Endothelial cell of umbilical vein (primary cell): ENCODE results near the gene EMP2. TPM values are rescaled to one million over a fixed set of nuclear protein-coding genes. Genes with fewer than 3 reads are reported as not detected.

Experiments
- BruUV-seq: library from RNA; stranded (reverse); fragments of 400-500 nt; replicated peaks from 2 replicates; lab custom pipeline; 2021; lab: Mats Ljungman, UMichigan
- CTCF ChIA-PET: fragments of 300-600, 350-600 bp; sonication (Branson Sonifier 250); formaldehyde crosslinking; loops from one replicate; lab custom pipeline; 2021; ENCODE audit warnings: antibody characterized with exemption, inconsistent platforms; lab: Charles Lee
- POLR2A ChIA-PET: fragments of 300-600, 350-600 bp; sonication (Branson Sonifier 250); formaldehyde crosslinking; loops from one replicate; lab custom pipeline; 2021; ENCODE audit warnings: antibody characterized with exemption, inconsistent platforms; lab: Charles Lee
- DNase-seq: peaks from one replicate; pipeline ENCODE4 v3.0.0-alpha.2; 2011; ENCODE audit warnings: low read depth, low spot score
- FAIRE-seq: peaks from 2 replicates; lab custom pipeline; 2011; peaks lifted over from hg19 to GRCh38; lab: Jason Lieb, UNC
- H2AFZ ChIP-seq: 2 replicates; pipeline ENCODE4 v1.6.0; 2012; ENCODE audit warnings: low read depth, low read length, control low read depth, inconsistent platforms
- H3K27ac ChIP-seq: 2 replicates; pipeline ENCODE4 v1.5.1; 2011; ENCODE audit warnings: low read depth, mild to moderate bottlenecking, control low read depth, low read length, moderate library complexity; ENCODE audit not compliant: insufficient read depth
- H3K27me3 ChIP-seq, 2 experiments: 2 replicates each; pipeline versions ENCODE4 v1.6.0 to v1.6.1; 2011; ENCODE audit warnings: low read length in 2 of 2, mixed read lengths in 1 of 2; ENCODE audit not compliant: control insufficient read depth in 2 of 2, insufficient read depth in 2 of 2
- H3K36me3 ChIP-seq, 2 experiments: 2 replicates in 1 of 2; 3 replicates in 1 of 2; pipeline ENCODE4 v1.5.1; 2011; ENCODE audit warnings: low read length in 2 of 2, mild to moderate bottlenecking in 1 of 2, moderate library complexity in 1 of 2; ENCODE audit not compliant: control insufficient read depth in 2 of 2, insufficient read depth in 2 of 2; ENCODE audit errors: extremely low read depth in 1 of 2
- H3K4me1 ChIP-seq: 3 replicates; pipeline ENCODE4 v1.5.1; 2011; ENCODE audit warnings: mild to moderate bottlenecking, low read length; ENCODE audit not compliant: control insufficient read depth, insufficient read depth; ENCODE audit errors: extremely low read depth
- H3K4me2 ChIP-seq: 2 replicates; pipeline ENCODE4 v1.6.1; 2011; ENCODE audit warnings: low read length, control low read depth, mixed read lengths; ENCODE audit not compliant: insufficient read depth
- H3K4me3 ChIP-seq, 3 experiments: fragments of 200-600 bp in 1 of 3; sonication (generic), shearing (Covaris generic) in 1 of 3; replicated peaks in 1 of 3; 2 replicates each; pipeline ENCODE4 v1.5.1; 2011 to 2016; ENCODE audit warnings: control low read depth in 3 of 3, low read length in 3 of 3, mild to moderate bottlenecking in 2 of 3, inconsistent platforms in 1 of 3, low read depth in 1 of 3, moderate library complexity in 1 of 3; ENCODE audit not compliant: insufficient read depth in 1 of 3
- H3K79me2 ChIP-seq: 2 replicates; pipeline ENCODE4 v1.6.0; 2012; ENCODE audit warnings: low read length, inconsistent platforms; ENCODE audit not compliant: control insufficient read depth, insufficient read depth
- H3K9ac ChIP-seq: replicated peaks from 2 replicates; pipeline ENCODE3; 2011; ENCODE audit warnings: low read length, control low read depth; ENCODE audit not compliant: insufficient read depth; ENCODE audit errors: extremely low read depth
- H3K9me1 ChIP-seq: replicated peaks from 3 replicates; pipeline ENCODE4 v1.6.0; 2011; ENCODE audit warnings: mild to moderate bottlenecking, low read length; ENCODE audit not compliant: control insufficient read depth, insufficient read depth; ENCODE audit errors: extremely low read depth
- H3K9me3 ChIP-seq: replicated peaks from 2 replicates; pipeline ENCODE4 v1.5.1; 2012; ENCODE audit warnings: low read length, inconsistent platforms; ENCODE audit not compliant: control insufficient read depth, insufficient read depth
- H4K20me1 ChIP-seq: replicated peaks from 2 replicates; pipeline ENCODE3; 2011; ENCODE audit warnings: mild to moderate bottlenecking, low read length; ENCODE audit not compliant: control insufficient read depth, insufficient read depth; ENCODE audit errors: extremely low read depth
- CTCF ChIP-seq, 2 donors: IDR thresholded peaks; 1 replicate in 1 of 2; 2 replicates in 1 of 2; pipeline ENCODE4 v1.5.1; 2011; ENCODE audit warnings: low read length in 2 of 2, mild to moderate bottlenecking in 2 of 2, moderate library complexity in 2 of 2, control low read depth in 1 of 2, inconsistent platforms in 1 of 2, low read depth in 1 of 2; ENCODE audit not compliant: insufficient read depth in 1 of 2; ENCODE audit errors: extremely low read depth in 1 of 2
- EZH2 ChIP-seq: IDR thresholded peaks from 2 replicates; pipeline ENCODE4 v1.6.1; 2012; ENCODE audit warnings: borderline replicate concordance, low read depth, mild to moderate bottlenecking, moderate library complexity, low read length, inconsistent platforms; ENCODE audit not compliant: severe bottlenecking
- FOS ChIP-seq: IDR thresholded peaks from 2 replicates; pipeline ENCODE4 v1.6.1; 2011; ENCODE audit warnings: mild to moderate bottlenecking, low read length, moderate library complexity, borderline replicate concordance; ENCODE audit not compliant: insufficient read depth
- GATA2 ChIP-seq: IDR thresholded peaks from 2 replicates; pipeline ENCODE4 v1.7.0; 2011; ENCODE audit warnings: low read depth, mild to moderate bottlenecking, moderate library complexity, mixed read lengths, low read length; ENCODE audit not compliant: insufficient read length, insufficient read depth
- JUN ChIP-seq: IDR thresholded peaks from 2 replicates; pipeline ENCODE4 v1.6.1; 2011; ENCODE audit warnings: borderline replicate concordance, low read depth; ENCODE audit not compliant: insufficient read length, insufficient read depth
- MYC ChIP-seq: IDR thresholded peaks from one replicate; pipeline ENCODE4 v1.6.1; 2011; ENCODE audit warnings: mild to moderate bottlenecking, low read depth, low read length
- POLR2A ChIP-seq: IDR thresholded peaks from 2 replicates; pipeline ENCODE4 v1.6.1; 2012; ENCODE audit warnings: low read depth, mild to moderate bottlenecking, control low read depth, low read length
- POLR2AphosphoS5 ChIP-seq: IDR thresholded peaks from 2 replicates; pipeline ENCODE4 v1.6.1; 2012; ENCODE audit warnings: low read depth, mild to moderate bottlenecking, control low read depth, low read length, moderate library complexity; ENCODE audit not compliant: insufficient read depth
- dilution Hi-C: fragments of 300-500 bp; cut with MboI; formaldehyde crosslinking; loops from one replicate; pipeline ENCODE4 v1.15.0; 2019; ENCODE audit warnings: low sequenced_read_pairs; ENCODE audit not compliant: extremely low pct_ligation_motif_present
- intact Hi-C: fragments of 100-400 bp; cut with micrococcal nuclease; formaldehyde crosslinking; loops from one replicate; pipeline ENCODE4 v1.10.0; 2022
- polyA plus RNA-seq, 4 experiments: library from polyadenylated mRNA; depleted of rRNA in 3 of 4; stranded (reverse) in 3 of 4; unstranded in 1 of 4; fragments of >200 nt; gene quantifications; 2 replicates each; pipeline versions ENCODE4 v1.2.1 to v1.2.3, GENCODE V29; 2011 to 2012; ENCODE audit warnings: missing spikeins in 1 of 4
- total RNA-seq: library from RNA; stranded (reverse); gene quantifications from 2 replicates; pipeline ENCODE4 v1.2.3, GENCODE V29; 2021
- TF ChIP-seq, protein P1 (sequence below): IDR thresholded peaks from 2 replicates; pipeline ENCODE4 v1.6.1; 2011; ENCODE audit not compliant: insufficient read depth, insufficient read length

EMP2 gene
- total and polyA plus RNA-seq, 2 donors (not counting 3 experiments of a cell fraction or from before 2014, with no cell fraction given): 19.0 to 25.5 TPM

GRCh38 chr16:10552281-10552680 lies 28.1 kb downstream of the EMP2 start:
- intact Hi-C loops: no loop called here
- TF ChIP-seq, protein P1, sequence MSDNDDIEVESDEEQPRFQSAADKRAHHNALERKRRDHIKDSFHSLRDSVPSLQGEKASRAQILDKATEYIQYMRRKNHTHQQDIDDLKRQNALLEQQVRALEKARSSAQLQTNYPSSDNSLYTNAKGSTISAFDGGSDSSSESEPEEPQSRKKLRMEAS: no peak
- TF ChIP-seq FOS (no peak), JUN (no peak), POLR2AphosphoS5 (no peak), CTCF (IDR thresholded peaks at IDR 0.05; ENCODE audit: extremely low read depth in 1 of 2, insufficient read depth in 1 of 2, low read depth in 1 of 2, low read length in 2 of 2) (no peak), POLR2A (no peak), EZH2 (no peak), MYC (no peak), GATA2 (no peak)

More at GRCh38 chr16:10552281-10552680, 28.1 kb downstream of the EMP2 start:
- Histone ChIP-seq H3K27me3 (no peaks in the 10 kb centered on the region), H3K9me3 (no peaks in the 10 kb centered on the region), H3K27ac (no peak overlapping the region), H3K4me3 (no peak overlapping the region), H3K4me1 (no peaks in the 10 kb centered on the region), H3K36me3 (no peaks in the 10 kb centered on the region), H2AFZ (no peak overlapping the region), H3K4me2 (no peak overlapping the region), H3K9me1 (no peaks in the 10 kb centered on the region), H3K79me2 (no peaks in the 10 kb centered on the region), H4K20me1 (no peaks in the 10 kb centered on the region), H3K9ac (no peak overlapping the region)
- no TSS peak for BruUV-seq
- FAIRE-seq (no peak), DNase-seq (no peak)
- ChIA-PET POLR2A (no interaction called here), CTCF (interaction anchor here (1.0 kb wide), 1 partner anchor 27 kb away, joined by 3 read pairs; no protein-coding TSS in a partner anchor)
- dilution Hi-C loops: no loop called here
